WTC11 (cell line): ENCODE measurements around the gene FAM8A1. TPM values are rescaled to one million over a fixed set of nuclear protein-coding genes. Genes with fewer than 3 reads are reported as not detected.

ENCODE experiments used
- ATAC-seq: fragments of 200-7000 bp; cut with Tn5 transposase; 2 replicates; pipeline ENCODE4 v1.10.0; 2021; ENCODE audit warnings: mild to moderate bottlenecking, moderate library complexity
- CTCF ChIA-PET: fragments of 300-600 bp; sonication (Branson Sonifier 250); formaldehyde crosslinking; loops from one replicate; lab custom pipeline; 2021; ENCODE audit warnings: antibody characterized with exemption; lab: Charles Lee
- POLR2A ChIA-PET: fragments of 350-600 bp; sonication (Branson Sonifier 250); formaldehyde crosslinking; loops from one replicate; lab custom pipeline; 2021; ENCODE audit warnings: antibody characterized with exemption; lab: Charles Lee
- DNase-seq: peaks from one replicate; pipeline ENCODE4 v3.0.0; 2021; ENCODE audit warnings: low spot score
- H3K27ac Mint-ChIP-seq: 2 replicates; pipeline ENCODE4 v1.8.0; 2021; ENCODE audit warnings: mixed read lengths
- H3K27me3 Mint-ChIP-seq: 2 replicates; pipeline ENCODE4 v1.8.0; 2021; ENCODE audit warnings: low read depth, mild to moderate bottlenecking, moderate library complexity, mixed read lengths
- H3K36me3 Mint-ChIP-seq: 2 replicates; pipeline ENCODE4 v1.8.0; 2021; ENCODE audit warnings: mixed read lengths
- H3K4me1 Mint-ChIP-seq: 2 replicates; pipeline ENCODE4 v1.8.0; 2022; ENCODE audit warnings: mixed read lengths
- H3K4me3 Mint-ChIP-seq: 2 replicates; pipeline ENCODE4 v1.8.0; 2021; ENCODE audit warnings: mild to moderate bottlenecking, moderate library complexity, mixed read lengths
- H3K9me3 Mint-ChIP-seq: 2 replicates; pipeline ENCODE4 v1.8.0; 2021; ENCODE audit warnings: mixed read lengths
- E2F5 ChIP-seq: sonication (generic); formaldehyde crosslinking; IDR thresholded peaks from 2 replicates; pipeline ENCODE4 v1.8.1; 2022; ENCODE audit warnings: mild to moderate bottlenecking, moderate library complexity, missing genetic modification reagents
- ETV6 ChIP-seq: sonication (generic); formaldehyde crosslinking; IDR thresholded peaks from 2 replicates; pipeline ENCODE4 v1.8.1; 2022; ENCODE audit warnings: mild to moderate bottlenecking, missing genetic modification reagents
- HMGA2 ChIP-seq: fragments of 250-450 bp; sonication (Bioruptor Pico); IDR thresholded peaks from 2 replicates; pipeline ENCODE4 v1.4.0; 2021; ENCODE audit warnings: mild to moderate bottlenecking, moderate library complexity
- MLX ChIP-seq: sonication (generic); formaldehyde crosslinking; IDR thresholded peaks from 2 replicates; pipeline ENCODE4 v1.8.1; 2023; ENCODE audit warnings: mild to moderate bottlenecking, missing genetic modification reagents, moderate library complexity
- SMAD3 ChIP-seq: sonication (generic); formaldehyde crosslinking; IDR thresholded peaks from 2 replicates; pipeline ENCODE4 v1.8.0; 2022; ENCODE audit warnings: missing genetic modification reagents, mild to moderate bottlenecking, borderline replicate concordance
- SOX15 ChIP-seq: fragments of 250-450 bp; sonication (Bioruptor Pico); IDR thresholded peaks from 2 replicates; pipeline ENCODE4 v1.9.0; 2021; ENCODE audit warnings: mild to moderate bottlenecking
- SP1 ChIP-seq: sonication (generic); formaldehyde crosslinking; conservative IDR thresholded peaks from 2 replicates; pipeline ENCODE4 v1.8.1; 2022; ENCODE audit warnings: missing genetic modification reagents
- ZNF138 ChIP-seq: sonication (generic); formaldehyde crosslinking; conservative IDR thresholded peaks from 2 replicates; pipeline ENCODE4 v1.8.1; 2022; ENCODE audit warnings: mild to moderate bottlenecking, moderate library complexity, missing genetic modification reagents
- ZNF281 ChIP-seq: sonication (generic); formaldehyde crosslinking; IDR thresholded peaks from 2 replicates; pipeline ENCODE4 v1.8.0; 2023; ENCODE audit warnings: mild to moderate bottlenecking, missing genetic modification reagents
- ZNF416 ChIP-seq: fragments of 250-450 bp; sonication (Bioruptor Pico); IDR thresholded peaks from 2 replicates; pipeline ENCODE4 v1.9.0; 2021; ENCODE audit warnings: mild to moderate bottlenecking, inconsistent platforms
- total RNA-seq: library from RNA; stranded (reverse); gene quantifications from 3 replicates; pipeline ENCODE4 v1.2.3, GENCODE V29; 2021
- TF ChIP-seq, protein P1 (sequence below): sonication (generic); formaldehyde crosslinking; conservative IDR thresholded peaks from 2 replicates; pipeline ENCODE4 v1.8.1; 2022; ENCODE audit warnings: mild to moderate bottlenecking, missing genetic modification reagents
- TF ChIP-seq, protein P2 (sequence below): fragments of 250-450 bp; sonication (Bioruptor Pico); IDR thresholded peaks from 2 replicates; pipeline ENCODE4 v1.9.0; 2021; ENCODE audit warnings: mild to moderate bottlenecking
- TF ChIP-seq, protein P3 (sequence below): fragments of 200-600 bp; IDR thresholded peaks from 2 replicates; pipeline ENCODE4 v1.8.0; 2022; ENCODE audit warnings: antibody characterized with exemption
- TF ChIP-seq, protein P4 (sequence below): sonication (generic); formaldehyde crosslinking; IDR thresholded peaks from 2 replicates; pipeline ENCODE4 v1.8.1; 2022; ENCODE audit warnings: low read depth, missing genetic modification reagents, borderline replicate concordance
- TF ChIP-seq, protein P5 (sequence below): sonication (generic); formaldehyde crosslinking; IDR thresholded peaks from 2 replicates; pipeline ENCODE4 v1.8.1; 2023; ENCODE audit warnings: mild to moderate bottlenecking, missing genetic modification reagents, borderline replicate concordance
- TF ChIP-seq, protein P6 (sequence below): sonication (generic); formaldehyde crosslinking; IDR thresholded peaks from 2 replicates; pipeline ENCODE4 v1.8.1; 2023; ENCODE audit warnings: mild to moderate bottlenecking, missing genetic modification reagents

Gene FAM8A1
- total RNA-seq, 1 experiment from 2014 or later, result 10.3 TPM

GRCh38 chr6:17630511-17631073 is 30.5 kb downstream of the FAM8A1 start (continued):
- TF ChIP-seq, protein P1, sequence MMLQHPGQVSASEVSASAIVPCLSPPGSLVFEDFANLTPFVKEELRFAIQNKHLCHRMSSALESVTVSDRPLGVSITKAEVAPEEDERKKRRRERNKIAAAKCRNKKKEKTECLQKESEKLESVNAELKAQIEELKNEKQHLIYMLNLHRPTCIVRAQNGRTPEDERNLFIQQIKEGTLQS (CRISPR knock-in tag), result no peak
- no peak for TF ChIP-seq MLX (CRISPR knock-in tag)

GRCh38 chr6:17632934-17633333 is 32.8 kb downstream of the FAM8A1 start:
- H3K4me1 Mint-ChIP-seq, result no peaks in the 10 kb centered on the region
- H3K36me3 Mint-ChIP-seq, result peaks cover 77% of the 10 kb centered on the region
- no peak overlapping the region for H3K4me3 Mint-ChIP-seq
- ATAC-seq, result no peak
- no peaks in the 10 kb centered on the region for H3K27me3 Mint-ChIP-seq
- no peaks in the 10 kb centered on the region for H3K9me3 Mint-ChIP-seq
- no peak for DNase-seq
- CTCF ChIA-PET, result no interaction called here
- H3K27ac Mint-ChIP-seq, result no peak overlapping the region
- POLR2A ChIA-PET, result no interaction called here
- TF ChIP-seq, protein P2, sequence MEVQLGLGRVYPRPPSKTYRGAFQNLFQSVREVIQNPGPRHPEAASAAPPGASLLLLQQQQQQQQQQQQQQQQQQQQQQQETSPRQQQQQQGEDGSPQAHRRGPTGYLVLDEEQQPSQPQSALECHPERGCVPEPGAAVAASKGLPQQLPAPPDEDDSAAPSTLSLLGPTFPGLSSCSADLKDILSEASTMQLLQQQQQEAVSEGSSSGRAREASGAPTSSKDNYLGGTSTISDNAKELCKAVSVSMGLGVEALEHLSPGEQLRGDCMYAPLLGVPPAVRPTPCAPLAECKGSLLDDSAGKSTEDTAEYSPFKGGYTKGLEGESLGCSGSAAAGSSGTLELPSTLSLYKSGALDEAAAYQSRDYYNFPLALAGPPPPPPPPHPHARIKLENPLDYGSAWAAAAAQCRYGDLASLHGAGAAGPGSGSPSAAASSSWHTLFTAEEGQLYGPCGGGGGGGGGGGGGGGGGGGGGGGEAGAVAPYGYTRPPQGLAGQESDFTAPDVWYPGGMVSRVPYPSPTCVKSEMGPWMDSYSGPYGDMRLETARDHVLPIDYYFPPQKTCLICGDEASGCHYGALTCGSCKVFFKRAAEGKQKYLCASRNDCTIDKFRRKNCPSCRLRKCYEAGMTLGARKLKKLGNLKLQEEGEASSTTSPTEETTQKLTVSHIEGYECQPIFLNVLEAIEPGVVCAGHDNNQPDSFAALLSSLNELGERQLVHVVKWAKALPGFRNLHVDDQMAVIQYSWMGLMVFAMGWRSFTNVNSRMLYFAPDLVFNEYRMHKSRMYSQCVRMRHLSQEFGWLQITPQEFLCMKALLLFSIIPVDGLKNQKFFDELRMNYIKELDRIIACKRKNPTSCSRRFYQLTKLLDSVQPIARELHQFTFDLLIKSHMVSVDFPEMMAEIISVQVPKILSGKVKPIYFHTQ (CRISPR knock-in tag), result no peak
- TF ChIP-seq SOX15 (CRISPR knock-in tag) (no peak), ETV6 (CRISPR knock-in tag) (no peak), HMGA2 (CRISPR knock-in tag) (no peak), E2F5 (no peak), SMAD3 (no peak), ZNF281 (CRISPR knock-in tag) (no peak), ZNF416 (CRISPR knock-in tag) (no peak), ZNF138 (CRISPR knock-in tag) (no peak), SP1 (CRISPR knock-in tag) (no peak)
- TF ChIP-seq, protein P3, sequence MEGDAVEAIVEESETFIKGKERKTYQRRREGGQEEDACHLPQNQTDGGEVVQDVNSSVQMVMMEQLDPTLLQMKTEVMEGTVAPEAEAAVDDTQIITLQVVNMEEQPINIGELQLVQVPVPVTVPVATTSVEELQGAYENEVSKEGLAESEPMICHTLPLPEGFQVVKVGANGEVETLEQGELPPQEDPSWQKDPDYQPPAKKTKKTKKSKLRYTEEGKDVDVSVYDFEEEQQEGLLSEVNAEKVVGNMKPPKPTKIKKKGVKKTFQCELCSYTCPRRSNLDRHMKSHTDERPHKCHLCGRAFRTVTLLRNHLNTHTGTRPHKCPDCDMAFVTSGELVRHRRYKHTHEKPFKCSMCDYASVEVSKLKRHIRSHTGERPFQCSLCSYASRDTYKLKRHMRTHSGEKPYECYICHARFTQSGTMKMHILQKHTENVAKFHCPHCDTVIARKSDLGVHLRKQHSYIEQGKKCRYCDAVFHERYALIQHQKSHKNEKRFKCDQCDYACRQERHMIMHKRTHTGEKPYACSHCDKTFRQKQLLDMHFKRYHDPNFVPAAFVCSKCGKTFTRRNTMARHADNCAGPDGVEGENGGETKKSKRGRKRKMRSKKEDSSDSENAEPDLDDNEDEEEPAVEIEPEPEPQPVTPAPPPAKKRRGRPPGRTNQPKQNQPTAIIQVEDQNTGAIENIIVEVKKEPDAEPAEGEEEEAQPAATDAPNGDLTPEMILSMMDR, result no peak
- TF ChIP-seq, protein P4, sequence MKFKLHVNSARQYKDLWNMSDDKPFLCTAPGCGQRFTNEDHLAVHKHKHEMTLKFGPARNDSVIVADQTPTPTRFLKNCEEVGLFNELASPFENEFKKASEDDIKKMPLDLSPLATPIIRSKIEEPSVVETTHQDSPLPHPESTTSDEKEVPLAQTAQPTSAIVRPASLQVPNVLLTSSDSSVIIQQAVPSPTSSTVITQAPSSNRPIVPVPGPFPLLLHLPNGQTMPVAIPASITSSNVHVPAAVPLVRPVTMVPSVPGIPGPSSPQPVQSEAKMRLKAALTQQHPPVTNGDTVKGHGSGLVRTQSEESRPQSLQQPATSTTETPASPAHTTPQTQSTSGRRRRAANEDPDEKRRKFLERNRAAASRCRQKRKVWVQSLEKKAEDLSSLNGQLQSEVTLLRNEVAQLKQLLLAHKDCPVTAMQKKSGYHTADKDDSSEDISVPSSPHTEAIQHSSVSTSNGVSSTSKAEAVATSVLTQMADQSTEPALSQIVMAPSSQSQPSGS, result no peak
- TF ChIP-seq, protein P5, sequence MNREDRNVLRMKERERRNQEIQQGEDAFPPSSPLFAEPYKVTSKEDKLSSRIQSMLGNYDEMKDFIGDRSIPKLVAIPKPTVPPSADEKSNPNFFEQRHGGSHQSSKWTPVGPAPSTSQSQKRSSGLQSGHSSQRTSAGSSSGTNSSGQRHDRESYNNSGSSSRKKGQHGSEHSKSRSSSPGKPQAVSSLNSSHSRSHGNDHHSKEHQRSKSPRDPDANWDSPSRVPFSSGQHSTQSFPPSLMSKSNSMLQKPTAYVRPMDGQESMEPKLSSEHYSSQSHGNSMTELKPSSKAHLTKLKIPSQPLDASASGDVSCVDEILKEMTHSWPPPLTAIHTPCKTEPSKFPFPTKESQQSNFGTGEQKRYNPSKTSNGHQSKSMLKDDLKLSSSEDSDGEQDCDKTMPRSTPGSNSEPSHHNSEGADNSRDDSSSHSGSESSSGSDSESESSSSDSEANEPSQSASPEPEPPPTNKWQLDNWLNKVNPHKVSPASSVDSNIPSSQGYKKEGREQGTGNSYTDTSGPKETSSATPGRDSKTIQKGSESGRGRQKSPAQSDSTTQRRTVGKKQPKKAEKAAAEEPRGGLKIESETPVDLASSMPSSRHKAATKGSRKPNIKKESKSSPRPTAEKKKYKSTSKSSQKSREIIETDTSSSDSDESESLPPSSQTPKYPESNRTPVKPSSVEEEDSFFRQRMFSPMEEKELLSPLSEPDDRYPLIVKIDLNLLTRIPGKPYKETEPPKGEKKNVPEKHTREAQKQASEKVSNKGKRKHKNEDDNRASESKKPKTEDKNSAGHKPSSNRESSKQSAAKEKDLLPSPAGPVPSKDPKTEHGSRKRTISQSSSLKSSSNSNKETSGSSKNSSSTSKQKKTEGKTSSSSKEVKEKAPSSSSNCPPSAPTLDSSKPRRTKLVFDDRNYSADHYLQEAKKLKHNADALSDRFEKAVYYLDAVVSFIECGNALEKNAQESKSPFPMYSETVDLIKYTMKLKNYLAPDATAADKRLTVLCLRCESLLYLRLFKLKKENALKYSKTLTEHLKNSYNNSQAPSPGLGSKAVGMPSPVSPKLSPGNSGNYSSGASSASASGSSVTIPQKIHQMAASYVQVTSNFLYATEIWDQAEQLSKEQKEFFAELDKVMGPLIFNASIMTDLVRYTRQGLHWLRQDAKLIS (CRISPR knock-in tag), result no peak
- TF ChIP-seq, protein P6, sequence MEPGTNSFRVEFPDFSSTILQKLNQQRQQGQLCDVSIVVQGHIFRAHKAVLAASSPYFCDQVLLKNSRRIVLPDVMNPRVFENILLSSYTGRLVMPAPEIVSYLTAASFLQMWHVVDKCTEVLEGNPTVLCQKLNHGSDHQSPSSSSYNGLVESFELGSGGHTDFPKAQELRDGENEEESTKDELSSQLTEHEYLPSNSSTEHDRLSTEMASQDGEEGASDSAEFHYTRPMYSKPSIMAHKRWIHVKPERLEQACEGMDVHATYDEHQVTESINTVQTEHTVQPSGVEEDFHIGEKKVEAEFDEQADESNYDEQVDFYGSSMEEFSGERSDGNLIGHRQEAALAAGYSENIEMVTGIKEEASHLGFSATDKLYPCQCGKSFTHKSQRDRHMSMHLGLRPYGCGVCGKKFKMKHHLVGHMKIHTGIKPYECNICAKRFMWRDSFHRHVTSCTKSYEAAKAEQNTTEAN (CRISPR knock-in tag), result no peak
